K562 (cell line): Measurements from ENCODE around the gene SGSH. TPM values are rescaled to one million over a fixed set of nuclear protein-coding genes. Genes with fewer than 3 reads are reported as not detected.

Experiments used
- ATAC-seq: fragments of 200-7000 bp; cut with Tn5 transposase; 3 replicates; pipeline ENCODE4 v1.9.1; 2020; ENCODE audit warnings: moderate library complexity
- BruUV-seq: library from RNA; stranded (reverse); fragments of 400-500 nt; replicated peaks from 2 replicates; lab custom pipeline; 2021; lab: Mats Ljungman, UMichigan
- CTCF ChIA-PET: fragments of 300-600 bp; formaldehyde crosslinking; extraction: SDS; loops from one replicate; lab custom pipeline; 2021; ENCODE audit warnings: low intra/inter-chr PET ratio; lab: Yijun Ruan, JAX
- POLR2A ChIA-PET: fragments of 300-600, 350-650 bp; sonication (Branson Sonifier 250); formaldehyde crosslinking; extraction: SDS; loops from one replicate; lab custom pipeline; 2021; ENCODE audit warnings: antibody characterized with exemption, inconsistent platforms; lab: Yijun Ruan, JAX
- DNase-seq, 4 experiments: peaks; one replicate each; pipeline versions ENCODE4 v3.0.0 to v3.0.0-alpha.2; 2011 to 2018; ENCODE audit warnings: low spot score in 3 of 4, mixed read lengths in 3 of 4; ENCODE audit errors: extremely low read depth in 1 of 4
- FAIRE-seq: peaks from 2 replicates; lab custom pipeline; 2011; peaks lifted over from hg19 to GRCh38; lab: Jason Lieb, UNC
- H2AFZ ChIP-seq: 2 replicates; pipeline ENCODE4 v1.6.0; 2011; ENCODE audit warnings: low read depth, low read length, control low read depth, inconsistent platforms
- H3K27ac ChIP-seq: fragments of 200-600 bp; 3 replicates; pipeline ENCODE4 v1.8.0; 2011; ENCODE audit warnings: low read depth, mild to moderate bottlenecking, control low read depth, inconsistent platforms, low read length, moderate library complexity, mixed read lengths; ENCODE audit errors: extremely low read depth
- H3K27me3 ChIP-seq, 2 experiments: fragments of 300-600 bp in 1 of 2; 2 replicates in 1 of 2; 3 replicates in 1 of 2; pipeline versions ENCODE4 v1.6.0 to v1.8.0; 2011; ENCODE audit warnings: inconsistent platforms in 2 of 2, low read length in 2 of 2, mild to moderate bottlenecking in 1 of 2, mixed read lengths in 1 of 2, moderate library complexity in 1 of 2; ENCODE audit not compliant: control insufficient read depth in 2 of 2, insufficient read depth in 2 of 2
- H3K36me3 ChIP-seq: fragments of 300-600 bp; 3 replicates; pipeline ENCODE4 v1.8.0; 2011; ENCODE audit warnings: mild to moderate bottlenecking, low read length, inconsistent platforms; ENCODE audit not compliant: control insufficient read depth, insufficient read depth
- H3K4me1 ChIP-seq, 2 experiments: fragments of 200-600 bp in 1 of 2; replicated peaks in 1 of 2; 2 replicates in 1 of 2; 3 replicates in 1 of 2; pipeline versions ENCODE4 v1.5.1 to v1.8.0; 2011; ENCODE audit warnings: inconsistent platforms in 2 of 2, low read length in 2 of 2, mild to moderate bottlenecking in 1 of 2, mixed read lengths in 1 of 2, moderate library complexity in 1 of 2; ENCODE audit not compliant: control insufficient read depth in 2 of 2, insufficient read depth in 2 of 2
- H3K4me2 ChIP-seq: 2 replicates; pipeline ENCODE4 v1.6.1; 2011; ENCODE audit warnings: low read length, control low read depth, inconsistent platforms, mixed read lengths; ENCODE audit not compliant: insufficient read depth
- H3K4me3 ChIP-seq: fragments of 200-600 bp; sonication (generic), shearing (Covaris generic); 2 replicates; pipeline ENCODE4 v1.5.1; 2016; ENCODE audit warnings: control low read depth, inconsistent platforms
- H3K79me2 ChIP-seq: fragments of 200-600 bp; 3 replicates; pipeline ENCODE4 v1.8.0; 2011; ENCODE audit warnings: low read length, inconsistent platforms; ENCODE audit not compliant: control insufficient read depth, insufficient read depth
- H3K9ac ChIP-seq, 2 experiments: 2 replicates each; pipeline versions ENCODE4 v1.6.0 to v1.6.1; 2011; ENCODE audit warnings: low read depth in 2 of 2, low read length in 2 of 2, control low read depth in 1 of 2, inconsistent platforms in 1 of 2, mild to moderate bottlenecking in 1 of 2, mixed read lengths in 1 of 2; ENCODE audit not compliant: insufficient read depth in 1 of 2
- H3K9me1 ChIP-seq: one replicate; pipeline ENCODE4 v1.6.0; 2011; ENCODE audit warnings: inconsistent platforms, mild to moderate bottlenecking, low read length, moderate library complexity; ENCODE audit not compliant: control insufficient read depth, insufficient read depth
- H3K9me3 ChIP-seq: replicated peaks from 2 replicates; pipeline ENCODE4 v1.5.1; 2011; ENCODE audit warnings: low read depth, low read length, inconsistent platforms; ENCODE audit not compliant: control insufficient read depth, insufficient read depth
- H4K20me1 ChIP-seq: replicated peaks from 2 replicates; pipeline ENCODE4 v1.6.1; 2011; ENCODE audit warnings: low read length, inconsistent platforms, mixed read lengths; ENCODE audit not compliant: control insufficient read depth, insufficient read depth
- BCL6 ChIP-seq: fragments of 250-450 bp; sonication (Bioruptor Pico); IDR thresholded peaks from 2 replicates; pipeline ENCODE4 v1.4.0; 2020
- BRF2 ChIP-seq: IDR thresholded peaks from 3 replicates; pipeline ENCODE4 v1.6.1; 2011; ENCODE audit warnings: borderline replicate concordance, mild to moderate bottlenecking; ENCODE audit not compliant: insufficient read length, insufficient read depth
- EP400 ChIP-seq: fragments of 450-650 bp; IDR thresholded peaks from 2 replicates; pipeline ENCODE4 v1.6.1; 2017; ENCODE audit warnings: antibody characterized with exemption, mild to moderate bottlenecking, moderate library complexity
- KAT2B ChIP-seq: IDR thresholded peaks from one replicate; pipeline ENCODE4 v1.6.1; 2012; ENCODE audit warnings: low read depth, mild to moderate bottlenecking, control low read depth, inconsistent platforms, low read length, moderate library complexity
- RBM34 ChIP-seq: fragments of 200-400 bp; formaldehyde crosslinking; IDR thresholded peaks from 2 replicates; pipeline ENCODE4 v1.6.1; 2018; ENCODE audit warnings: low read length, borderline replicate concordance; ENCODE audit not compliant: insufficient read depth
- TEAD4 ChIP-seq, 2 experiments: sonication (generic) in 1 of 2; formaldehyde crosslinking in 1 of 2; IDR thresholded peaks; 2 replicates each; pipeline versions ENCODE4 v1.6.1 to v1.8.0; 2012 to 2022; ENCODE audit warnings: borderline replicate concordance in 1 of 2, inconsistent platforms in 1 of 2, low read length in 1 of 2, mild to moderate bottlenecking in 1 of 2, missing genetic modification reagents in 1 of 2
- TRIM25 ChIP-seq: fragments of 450-650 bp; IDR thresholded peaks from 2 replicates; pipeline ENCODE4 v1.7.0; 2016; ENCODE audit warnings: borderline replicate concordance
- ZFP91 ChIP-seq: sonication (generic); formaldehyde crosslinking; IDR thresholded peaks from 2 replicates; pipeline ENCODE4 v1.8.0; 2022; ENCODE audit warnings: mild to moderate bottlenecking, missing genetic modification reagents
- ZNF140 ChIP-seq: fragments of 250-450 bp; sonication (Bioruptor Pico); IDR thresholded peaks from 2 replicates; pipeline ENCODE4 v1.8.0; 2021; ENCODE audit warnings: moderate library complexity, mild to moderate bottlenecking, inconsistent platforms
- WGBS: fragments of 100-300 bp; shearing (Covaris generic); methylation state at CpG from one replicate; pipeline ENCODE4 v1.1.6; 2016; ENCODE audit warnings: low coverage, mixed read lengths; ENCODE audit not compliant: insufficient coverage; ENCODE audit errors: missing lambda C conversion rate; 5-methylcytosine and 5-hydroxymethylcytosine counted together
- in situ Hi-C: fragments of 300-500 bp; cut with MboI; formaldehyde crosslinking; loops from 4 replicates; pipeline ENCODE4 v1.15.0; 2018; ENCODE audit warnings: inconsistent platforms, mixed read lengths
- intact Hi-C: fragments of 100-400 bp; cut with micrococcal nuclease; formaldehyde crosslinking; loops from 2 replicates; pipeline ENCODE4 v1.14.2; 2022
- polyA plus RNA-seq, 8 experiments: library from polyadenylated mRNA; depleted of rRNA in 4 of 8; stranded (reverse) in 5 of 8; unstranded in 3 of 8; fragments of >200 nt; fragmentation: Nextera tagmentation in 2 of 8; fragmentation: Illumina TruSeq in 1 of 8; extraction: Ambion mirVana in 2 of 8; extraction: Trizol in 1 of 8; gene quantifications; 2 replicates each; pipeline versions ENCODE4 v1.2.1 to v1.2.3, GENCODE V29; 2011 to 2014; ENCODE audit warnings: inconsistent platforms in 1 of 8, missing spikeins in 1 of 8
- total RNA-seq, 7 experiments: library from RNA; depleted of rRNA in 6 of 7; stranded (reverse); fragments of >200 nt in 6 of 7; fragmentation: Illumina TruSeq in 2 of 7; extraction: Trizol in 2 of 7; gene quantifications; 2 replicates each; pipeline versions ENCODE4 v1.2.1 to v1.2.3, GENCODE V29; 2011 to 2021; ENCODE audit warnings: low replicate concordance in 1 of 7
- TF ChIP-seq, protein P1 (sequence below): fragments of 250-450 bp; sonication (Bioruptor Pico); IDR thresholded peaks from 2 replicates; pipeline ENCODE4 v1.4.0; 2020

The SGSH gene
- total and polyA plus RNA-seq, 9 of the 15 experiments (the other 6 are each of a cell fraction or from before 2014, with no cell fraction given), result 0.25 to 15.7 (median 4.9) TPM

DNA sequence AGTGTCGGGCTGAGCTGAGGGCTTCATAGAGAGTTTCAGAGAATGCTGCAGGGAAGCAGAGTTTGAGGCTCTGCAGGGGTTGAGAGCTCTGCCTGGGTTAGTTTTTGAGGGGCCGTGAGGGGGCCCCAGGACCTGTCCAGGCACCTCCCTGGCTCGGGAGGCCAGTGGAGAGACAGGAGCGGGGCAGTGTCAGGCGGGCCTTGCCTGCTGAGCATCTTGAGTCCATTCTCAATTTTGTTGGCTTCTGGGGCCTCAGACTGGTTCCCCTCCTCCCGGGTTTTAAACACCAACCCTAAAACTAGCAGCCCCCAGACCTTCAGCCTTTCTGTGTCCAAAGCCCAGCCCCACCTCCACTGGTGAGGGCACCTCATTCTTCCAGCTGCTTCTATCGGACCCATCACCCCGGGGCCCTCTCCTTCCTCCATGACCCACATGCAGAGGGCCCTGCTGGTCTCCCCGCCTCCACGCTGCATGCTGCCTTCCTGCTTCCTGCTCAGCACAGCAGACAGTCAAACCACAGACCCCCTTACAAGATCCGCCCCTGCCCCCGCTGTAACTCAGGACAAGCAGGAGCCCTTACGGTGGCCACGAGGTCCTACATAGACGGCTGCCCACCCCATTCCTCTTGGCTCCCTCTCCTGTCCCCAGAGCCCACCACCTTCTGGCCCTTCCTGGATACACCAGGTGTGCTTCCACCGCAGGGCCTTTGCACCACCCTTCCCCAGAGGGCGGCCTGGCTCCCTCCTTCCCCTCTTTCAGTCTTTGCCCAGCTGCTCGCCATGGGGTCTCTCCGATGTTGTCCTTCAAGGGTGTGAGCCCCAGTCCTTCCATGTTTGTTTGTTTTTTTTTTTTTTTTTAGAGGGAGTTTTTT lies 44.3 kb upstream of the SGSH start:
- TF ChIP-seq ZFP91 (CRISPR knock-in tag), result no peak
- no peak for TF ChIP-seq BCL6 (CRISPR knock-in tag)
- no peak for TF ChIP-seq EP400
- TF ChIP-seq KAT2B, result no peak
- no peak for TF ChIP-seq RBM34
- TF ChIP-seq TEAD4 (IDR thresholded peaks at IDR 0.05; ENCODE audit: low read length), result no peak
- no peak for TF ChIP-seq TEAD4 (CRISPR knock-in tag; IDR thresholded peaks at IDR 0.05; ENCODE audit: borderline replicate concordance)
- TF ChIP-seq BRF2, result no peak
- TF ChIP-seq, protein P1, sequence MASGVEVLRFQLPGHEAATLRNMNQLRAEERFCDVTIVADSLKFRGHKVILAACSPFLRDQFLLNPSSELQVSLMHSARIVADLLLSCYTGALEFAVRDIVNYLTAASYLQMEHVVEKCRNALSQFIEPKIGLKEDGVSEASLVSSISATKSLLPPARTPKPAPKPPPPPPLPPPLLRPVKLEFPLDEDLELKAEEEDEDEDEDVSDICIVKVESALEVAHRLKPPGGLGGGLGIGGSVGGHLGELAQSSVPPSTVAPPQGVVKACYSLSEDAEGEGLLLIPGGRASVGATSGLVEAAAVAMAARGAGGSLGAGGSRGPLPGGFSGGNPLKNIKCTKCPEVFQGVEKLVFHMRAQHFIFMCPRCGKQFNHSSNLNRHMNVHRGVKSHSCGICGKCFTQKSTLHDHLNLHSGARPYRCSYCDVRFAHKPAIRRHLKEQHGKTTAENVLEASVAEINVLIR, result no peak
- no peak for TF ChIP-seq TRIM25
- TF ChIP-seq ZNF140, result no peak
- no peak overlapping the region for H3K27ac ChIP-seq
- no peaks in the 10 kb centered on the region for H4K20me1 ChIP-seq
- no peaks in the 10 kb centered on the region for H3K27me3 ChIP-seq
- no TSS peak for BruUV-seq
- H3K9ac ChIP-seq, result peak overlapping the region in 1 of 2 experiments; percentile 65; a peak in 2 of 4 replicates
- in situ Hi-C loops (no loop called here), intact Hi-C loops (no loop called here)
- ChIA-PET POLR2A (no interaction called here), CTCF (no interaction called here)
- H3K9me1 ChIP-seq, result no peaks in the 10 kb centered on the region
- peaks cover 25 to 50% of the 10 kb centered on the region in 2 experiments for H3K4me1 ChIP-seq
- H3K36me3 ChIP-seq, result peaks cover 22% of the 10 kb centered on the region; the same call in 2 of the 3 replicates
- H3K4me2 ChIP-seq, result no peak overlapping the region
- no peak overlapping the region for H3K4me3 ChIP-seq
- no peaks in the 10 kb centered on the region for H3K9me3 ChIP-seq
- DNase-seq, result no peak
- no peak for FAIRE-seq
- no peak for ATAC-seq
- WGBS, result 91% methylated on average over 17 of the region's 19 CpGs
- H2AFZ ChIP-seq, result no peak overlapping the region
- peaks cover 25% of the 10 kb centered on the region for H3K79me2 ChIP-seq
